IPS DF 6.9 (cell line): ENCODE measurements around the gene DOP1A.

ENCODE experiments used
- DNase-seq: peaks from one replicate; pipeline ENCODE4 v3.0.0-alpha.2; 2013; ENCODE audit warnings: low read depth, low spot score
- H3K27ac ChIP-seq: one replicate; pipeline ENCODE4 v1.5.1; 2013; ENCODE audit warnings: low read length, control low read depth
- H3K27me3 ChIP-seq: 2 replicates; pipeline ENCODE4 v1.6.1; 2013; ENCODE audit warnings: mild to moderate bottlenecking, low read length; ENCODE audit not compliant: control insufficient read depth, insufficient read depth
- H3K36me3 ChIP-seq: 2 replicates; pipeline ENCODE4 v1.6.1; 2013; ENCODE audit warnings: low read length; ENCODE audit not compliant: control insufficient read depth, insufficient read depth
- H3K4me1 ChIP-seq: 2 replicates; pipeline ENCODE4 v1.6.1; 2013; ENCODE audit warnings: low read length; ENCODE audit not compliant: control insufficient read depth, insufficient read depth
- H3K4me3 ChIP-seq: 2 replicates; pipeline ENCODE4 v1.5.1; 2013; ENCODE audit warnings: mild to moderate bottlenecking, low read length
- H3K9me3 ChIP-seq: 2 replicates; pipeline ENCODE4 v1.6.1; 2013; ENCODE audit warnings: low read length, inconsistent platforms; ENCODE audit not compliant: control insufficient read depth, insufficient read depth
- WGBS: extraction: QIAGEN DNeasy Blood & Tissue Kit; methylation state at CpG from one replicate; pipeline ENCODE4 v1.1.7; 2013; ENCODE audit warnings: mixed read lengths, missing lambda C conversion rate; ENCODE audit not compliant: insufficient read length, insufficient coverage; 5-methylcytosine and 5-hydroxymethylcytosine counted together

Gene DOP1A

GRCh38 chr6:83117802-83118201, 50.3 kb downstream of the DOP1A start:
- no CpG with 5 or more reads among the region's 1 CpG for WGBS
- Histone ChIP-seq H3K27ac (no peak overlapping the region), H3K9me3 (no peaks in the 10 kb centered on the region), H3K4me3 (no peak overlapping the region), H3K27me3 (no peaks in the 10 kb centered on the region), H3K4me1 (no peaks in the 10 kb centered on the region), H3K36me3 (no peaks in the 10 kb centered on the region; the same call in 1 of the 2 replicates)
- no peak for DNase-seq

- Histone ChIP-seq H3K36me3 (no peaks in the 10 kb centered on the region), H3K4me3 (no peak overlapping the region), H3K4me1 (no peaks in the 10 kb centered on the region), H3K9me3 (no peaks in the 10 kb centered on the region), H3K27me3 (no peaks in the 10 kb centered on the region), H3K27ac (no peak overlapping the region)
- no CpG with 5 or more reads among the region's 2 CpGs for WGBS
- DNase-seq: no peak
Measured at GRCh38 chr6:83119742-83120300, 52.4 kb downstream of the DOP1A start.

GRCh38 chr6:83124553-83124952, 57.1 kb downstream of the DOP1A start:
- Histone ChIP-seq H3K4me1 (no peaks in the 10 kb centered on the region; the same call in none of the 2 replicates), H3K9me3 (no peaks in the 10 kb centered on the region), H3K36me3 (peaks cover 2% of the 10 kb centered on the region; the same call in 1 of the 2 replicates), H3K27ac (no peak overlapping the region), H3K27me3 (no peaks in the 10 kb centered on the region), H3K4me3 (no peak overlapping the region)
- WGBS: no CpG with 5 or more reads among the region's 3 CpGs
- no peak for DNase-seq

- Histone ChIP-seq H3K4me3 (no peak overlapping the region), H3K9me3 (no peaks in the 10 kb centered on the region), H3K27me3 (no peaks in the 10 kb centered on the region), H3K27ac (no peak overlapping the region), H3K4me1 (no peaks in the 10 kb centered on the region; the same call in none of the 2 replicates), H3K36me3 (peaks cover 2% of the 10 kb centered on the region; the same call in 1 of the 2 replicates)
- DNase-seq: no peak
Measured at GRCh38 chr6:83125425-83125824, 58.0 kb downstream of the DOP1A start.

GRCh38 chr6:83126223-83126622, 58.8 kb downstream of the DOP1A start:
- H3K36me3 ChIP-seq: peaks cover 2% of the 10 kb centered on the region; the same call in 1 of the 2 replicates
- no peaks in the 10 kb centered on the region for H3K9me3 ChIP-seq
- no CpG with 5 or more reads among the region's 2 CpGs for WGBS
- H3K27ac ChIP-seq: no peak overlapping the region
- H3K4me1 ChIP-seq: no peaks in the 10 kb centered on the region; the same call in none of the 2 replicates
- no peak overlapping the region for H3K4me3 ChIP-seq
- no peaks in the 10 kb centered on the region for H3K27me3 ChIP-seq
- DNase-seq: no peak

- H3K4me1 ChIP-seq: no peaks in the 10 kb centered on the region; the same call in none of the 2 replicates
- H3K9me3 ChIP-seq: no peaks in the 10 kb centered on the region
- H3K4me3 ChIP-seq: no peak overlapping the region
- WGBS: no CpG with 5 or more reads among the region's 5 CpGs
- H3K27ac ChIP-seq: no peak overlapping the region
- no peak for DNase-seq
- no peaks in the 10 kb centered on the region for H3K27me3 ChIP-seq
- H3K36me3 ChIP-seq: peaks cover 2% of the 10 kb centered on the region; the same call in 1 of the 2 replicates
Measured at GRCh38 chr6:83126807-83127206, 59.3 kb downstream of the DOP1A start.

GRCh38 chr6:83127258-83127657, 59.8 kb downstream of the DOP1A start:
- no peak for DNase-seq
- Histone ChIP-seq H3K4me1 (no peaks in the 10 kb centered on the region; the same call in none of the 2 replicates), H3K36me3 (peaks cover 2% of the 10 kb centered on the region; the same call in 1 of the 2 replicates), H3K27me3 (no peaks in the 10 kb centered on the region), H3K27ac (no peak overlapping the region), H3K9me3 (no peaks in the 10 kb centered on the region), H3K4me3 (no peak overlapping the region)
- WGBS: no CpG with 5 or more reads among the region's 5 CpGs

- Histone ChIP-seq H3K27me3 (no peaks in the 10 kb centered on the region), H3K27ac (no peak overlapping the region), H3K36me3 (peaks cover 2% of the 10 kb centered on the region; the same call in 1 of the 2 replicates), H3K4me1 (no peaks in the 10 kb centered on the region; the same call in none of the 2 replicates), H3K4me3 (no peak overlapping the region), H3K9me3 (no peaks in the 10 kb centered on the region)
- DNase-seq: no peak
- no CpG with 5 or more reads among the region's 2 CpGs for WGBS
Measured at GRCh38 chr6:83127976-83128375, 60.5 kb downstream of the DOP1A start.

- Histone ChIP-seq H3K4me3 (no peak overlapping the region), H3K27ac (no peak overlapping the region), H3K9me3 (no peaks in the 10 kb centered on the region), H3K27me3 (no peaks in the 10 kb centered on the region), H3K36me3 (peaks cover 2% of the 10 kb centered on the region; the same call in 1 of the 2 replicates), H3K4me1 (no peaks in the 10 kb centered on the region)
- no peak for DNase-seq
- WGBS: no CpG with 5 or more reads among the region's 3 CpGs
Measured at GRCh38 chr6:83132121-83132520, 64.7 kb downstream of the DOP1A start.

- no CpG with 5 or more reads among the region's 5 CpGs for WGBS
- H3K36me3 ChIP-seq: no peaks in the 10 kb centered on the region; the same call in 1 of the 2 replicates
- no peaks in the 10 kb centered on the region for H3K27me3 ChIP-seq
- H3K4me3 ChIP-seq: no peak overlapping the region
- no peak for DNase-seq
- H3K27ac ChIP-seq: no peak overlapping the region
- no peaks in the 10 kb centered on the region for H3K4me1 ChIP-seq
- H3K9me3 ChIP-seq: no peaks in the 10 kb centered on the region
Measured at GRCh38 chr6:83138118-83138722, 70.7 kb downstream of the DOP1A start.

GRCh38 chr6:83138758-83139157, 71.3 kb downstream of the DOP1A start:
- Histone ChIP-seq H3K9me3 (no peaks in the 10 kb centered on the region), H3K27me3 (no peaks in the 10 kb centered on the region), H3K4me1 (no peaks in the 10 kb centered on the region), H3K27ac (no peak overlapping the region), H3K4me3 (no peak overlapping the region), H3K36me3 (no peaks in the 10 kb centered on the region; the same call in 1 of the 2 replicates)
- no CpG with 5 or more reads among the region's 3 CpGs for WGBS
- DNase-seq: no peak
